HEK293 (cell line): Measurements from ENCODE around the gene PLCG1.

Experiments used
- CTCF ChIA-PET: fragments of 350-600 bp; formaldehyde crosslinking; extraction: SDS; loops from one replicate; lab custom pipeline; 2021; ENCODE audit warnings: antibody characterized with exemption; lab: Yijun Ruan, JAX
- POLR2A ChIA-PET: fragments of 300-600 bp; formaldehyde crosslinking; extraction: SDS; loops from one replicate; lab custom pipeline; 2020; ENCODE audit warnings: antibody characterized with exemption, inconsistent platforms; lab: Yijun Ruan, JAX
- H3K27ac ChIP-seq: fragments of 200-500 bp; sonication (Bioruptor generic); 2 replicates; pipeline ENCODE4 v1.5.1; 2014; ENCODE audit warnings: low read depth, low read length, control low read depth, inconsistent platforms; ENCODE audit errors: extremely low read depth
- H3K36me3 ChIP-seq, 2 experiments: fragments of 200-500 bp in 1 of 2; sonication (Bioruptor generic) in 1 of 2; 1 replicate in 1 of 2; 2 replicates in 1 of 2; pipeline ENCODE4 v1.5.1; 2014 to 2017; ENCODE audit warnings: inconsistent platforms in 2 of 2, low read length in 2 of 2; ENCODE audit not compliant: control insufficient read depth in 2 of 2, insufficient read depth in 1 of 2
- H3K4me1 ChIP-seq: fragments of 200-500 bp; sonication (Bioruptor generic); 2 replicates; pipeline ENCODE4 v1.5.1; 2014; ENCODE audit warnings: mild to moderate bottlenecking, low read length, inconsistent platforms; ENCODE audit not compliant: control insufficient read depth, insufficient read depth
- H3K4me3 ChIP-seq: 2 replicates; pipeline ENCODE4 v1.5.1; 2011; ENCODE audit warnings: low read depth, mild to moderate bottlenecking, control low read depth, low read length, moderate library complexity
- H3K9me3 ChIP-seq: fragments of 200-500 bp; sonication (Bioruptor generic); 2 replicates; pipeline ENCODE4 v1.5.1; 2014; ENCODE audit warnings: low read depth, low read length, inconsistent platforms; ENCODE audit not compliant: control insufficient read depth, insufficient read depth
- FEZF1 ChIP-seq: fragments of 450-650 bp; formaldehyde crosslinking; IDR thresholded peaks from 2 replicates; pipeline ENCODE4 v1.5.1; 2016; ENCODE audit warnings: missing biosample characterization, missing genetic modification characterization
- GLI2 ChIP-seq: fragments of 450-650 bp; formaldehyde crosslinking; IDR thresholded peaks from 2 replicates; pipeline ENCODE4; 2017; ENCODE audit warnings: missing biosample characterization, missing genetic modification characterization, low read depth, borderline replicate concordance
- GLIS1 ChIP-seq: fragments of 450-650 bp; formaldehyde crosslinking; IDR thresholded peaks from 2 replicates; pipeline ENCODE4 v1.5.1; 2016; ENCODE audit warnings: missing biosample characterization, missing genetic modification characterization
- SP2 ChIP-seq: fragments of 450-650 bp; formaldehyde crosslinking; IDR thresholded peaks from 2 replicates; pipeline ENCODE4 v1.5.1; 2016; ENCODE audit warnings: missing biosample characterization, missing genetic modification characterization
- YY2 ChIP-seq: fragments of 450-650 bp; formaldehyde crosslinking; IDR thresholded peaks from 2 replicates; pipeline ENCODE4 v1.5.1; 2016; ENCODE audit warnings: missing biosample characterization, missing genetic modification characterization
- ZBTB17 ChIP-seq: fragments of 450-650 bp; formaldehyde crosslinking; IDR thresholded peaks from 2 replicates; pipeline ENCODE4 v1.5.1; 2016; ENCODE audit warnings: missing biosample characterization, missing genetic modification characterization
- ZBTB48 ChIP-seq: fragments of 450-650 bp; formaldehyde crosslinking; IDR thresholded peaks from 2 replicates; pipeline ENCODE4 v1.5.1; 2016; ENCODE audit warnings: missing biosample characterization, missing genetic modification characterization
- ZBTB8A ChIP-seq: fragments of 450-650 bp; formaldehyde crosslinking; IDR thresholded peaks from 2 replicates; pipeline ENCODE4 v1.5.1; 2016; ENCODE audit warnings: missing biosample characterization, missing genetic modification characterization
- ZEB2 ChIP-seq: fragments of 450-650 bp; formaldehyde crosslinking; IDR thresholded peaks from 2 replicates; pipeline ENCODE4 v1.5.1; 2016; ENCODE audit warnings: missing biosample characterization, missing genetic modification characterization
- ZFP37 ChIP-seq: fragments of 450-650 bp; formaldehyde crosslinking; IDR thresholded peaks from 2 replicates; pipeline ENCODE4 v1.5.1; 2016; ENCODE audit warnings: missing biosample characterization, missing genetic modification characterization
- ZFP41 ChIP-seq: fragments of 450-650 bp; formaldehyde crosslinking; IDR thresholded peaks from 2 replicates; pipeline ENCODE4 v1.5.1; 2016; ENCODE audit warnings: missing biosample characterization, missing genetic modification characterization, borderline replicate concordance
- ZNF138 ChIP-seq: fragments of 450-650 bp; formaldehyde crosslinking; IDR thresholded peaks from 2 replicates; pipeline ENCODE4 v1.5.1; 2016; ENCODE audit warnings: missing biosample characterization, missing genetic modification characterization, borderline replicate concordance
- ZNF140 ChIP-seq: fragments of 450-650 bp; formaldehyde crosslinking; IDR thresholded peaks from 2 replicates; pipeline ENCODE4 v1.5.1; 2016; ENCODE audit warnings: missing biosample characterization, missing genetic modification characterization
- ZNF155 ChIP-seq: fragments of 450-650 bp; formaldehyde crosslinking; IDR thresholded peaks from 2 replicates; pipeline ENCODE4 v1.5.1; 2016; ENCODE audit warnings: missing biosample characterization, missing genetic modification characterization
- ZNF335 ChIP-seq: fragments of 450-650 bp; formaldehyde crosslinking; conservative IDR thresholded peaks from 2 replicates; pipeline ENCODE4 v1.5.1; 2016; ENCODE audit warnings: missing biosample characterization, missing genetic modification characterization
- ZNF423 ChIP-seq: fragments of 450-650 bp; formaldehyde crosslinking; IDR thresholded peaks from 2 replicates; pipeline ENCODE4 v1.5.1; 2016; ENCODE audit warnings: missing biosample characterization, missing genetic modification characterization
- ZNF449 ChIP-seq: fragments of 450-650 bp; formaldehyde crosslinking; IDR thresholded peaks from 2 replicates; pipeline ENCODE4 v1.5.1; 2017; ENCODE audit warnings: missing biosample characterization, mild to moderate bottlenecking, missing genetic modification characterization, moderate library complexity
- ZNF544 ChIP-seq: fragments of 450-650 bp; formaldehyde crosslinking; IDR thresholded peaks from 2 replicates; pipeline ENCODE4 v1.5.0; 2017; ENCODE audit warnings: missing biosample characterization, missing genetic modification characterization
- ZNF558 ChIP-seq: fragments of 450-650 bp; formaldehyde crosslinking; IDR thresholded peaks from 2 replicates; pipeline ENCODE4 v1.5.1; 2016; ENCODE audit warnings: missing biosample characterization, missing genetic modification characterization
- ZNF600 ChIP-seq: fragments of 450-650 bp; formaldehyde crosslinking; IDR thresholded peaks from 2 replicates; pipeline ENCODE4 v1.5.1; 2016; ENCODE audit warnings: missing biosample characterization, missing genetic modification characterization
- ZNF629 ChIP-seq: fragments of 450-650 bp; formaldehyde crosslinking; IDR thresholded peaks from 2 replicates; pipeline ENCODE4 v1.5.1; 2017; ENCODE audit warnings: missing biosample characterization, missing genetic modification characterization
- ZNF658 ChIP-seq: fragments of 450-650 bp; formaldehyde crosslinking; IDR thresholded peaks from 2 replicates; pipeline ENCODE4; 2016; ENCODE audit warnings: missing biosample characterization, missing genetic modification characterization
- ZNF707 ChIP-seq: fragments of 450-650 bp; formaldehyde crosslinking; IDR thresholded peaks from 2 replicates; pipeline ENCODE4 v1.5.1; 2016; ENCODE audit warnings: missing biosample characterization, missing genetic modification characterization
- ZNF843 ChIP-seq: fragments of 450-650 bp; formaldehyde crosslinking; IDR thresholded peaks from 2 replicates; pipeline ENCODE4 v1.5.1; 2016; ENCODE audit warnings: missing biosample characterization, missing genetic modification characterization
- ZXDB ChIP-seq: fragments of 450-650 bp; formaldehyde crosslinking; IDR thresholded peaks from 2 replicates; pipeline ENCODE4 v1.5.1; 2016; ENCODE audit warnings: missing biosample characterization, missing genetic modification characterization
- TF ChIP-seq, protein P1 (sequence below): fragments of 450-650 bp; formaldehyde crosslinking; IDR thresholded peaks from 2 replicates; pipeline ENCODE4 v1.5.1; 2016; ENCODE audit warnings: missing biosample characterization, missing genetic modification characterization
- TF ChIP-seq, protein P2 (sequence below): fragments of 450-650 bp; formaldehyde crosslinking; IDR thresholded peaks from 2 replicates; pipeline ENCODE4 v1.5.1; 2016; ENCODE audit warnings: missing biosample characterization, missing genetic modification characterization, low read depth

Gene PLCG1

GRCh38 chr20:41147767-41148191 lies 10.4 kb downstream of the PLCG1 start:
- peaks cover 0 to 33% of the 10 kb centered on the region in 2 experiments; a peak in 1 of 3 replicates for H3K36me3 ChIP-seq
- peaks cover 5% of the 10 kb centered on the region; the same call in 1 of the 2 replicates for H3K4me1 ChIP-seq
- POLR2A ChIA-PET: interaction anchor here (1.9 kb wide), 1 partner anchor 10 kb away, joined by 6 read pairs; the partner anchor contains the start of gene PLCG1
- TF ChIP-seq, protein P1, sequence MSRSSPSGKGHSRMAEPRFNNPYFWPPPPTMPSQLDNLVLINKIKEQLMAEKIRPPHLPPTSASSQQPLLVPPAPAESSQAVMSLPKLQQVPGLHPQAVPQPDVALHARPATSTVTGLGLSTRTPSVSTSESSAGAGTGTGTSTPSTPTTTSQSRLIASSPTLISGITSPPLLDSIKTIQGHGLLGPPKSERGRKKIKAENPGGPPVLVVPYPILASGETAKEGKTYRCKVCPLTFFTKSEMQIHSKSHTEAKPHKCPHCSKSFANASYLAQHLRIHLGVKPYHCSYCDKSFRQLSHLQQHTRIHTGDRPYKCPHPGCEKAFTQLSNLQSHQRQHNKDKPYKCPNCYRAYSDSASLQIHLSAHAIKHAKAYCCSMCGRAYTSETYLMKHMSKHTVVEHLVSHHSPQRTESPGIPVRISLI (tag by site-specific recombination): 0 out of 2 replicates have a peak, but pooled peaks have one; percentile 42
- 0 out of 2 replicates have a peak, but pooled peaks have one; percentile 16 for TF ChIP-seq ZBTB17 (tag by site-specific recombination)
- TF ChIP-seq ZNF544: no peak
- TF ChIP-seq, all 188 proteins: peak for 2
- CTCF ChIA-PET: no interaction called here
- H3K27ac ChIP-seq: no peak overlapping the region
- no peak overlapping the region for H3K4me3 ChIP-seq
- no peaks in the 10 kb centered on the region for H3K9me3 ChIP-seq

DNA sequence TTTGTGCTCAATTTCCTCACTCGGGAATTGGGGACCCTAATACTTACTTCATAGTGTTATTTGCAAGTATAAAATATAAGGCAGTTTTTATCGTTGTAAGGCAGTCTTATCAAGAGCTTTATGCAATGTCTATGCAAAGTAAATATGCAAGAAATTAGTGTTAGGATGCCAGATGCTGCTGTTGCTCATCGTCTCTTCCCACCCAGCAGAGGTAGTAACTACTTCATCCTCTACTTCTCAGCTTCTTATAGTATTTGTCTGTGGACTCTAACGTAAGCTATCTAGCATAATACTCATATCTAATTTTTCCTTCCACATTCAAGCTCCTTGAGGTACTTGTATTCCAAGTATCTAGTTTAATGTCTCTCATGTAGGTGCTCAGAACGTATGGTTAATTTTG lies 11.6 kb downstream of the PLCG1 start:
- Histone ChIP-seq H3K4me3 (no peak overlapping the region), H3K9me3 (no peaks in the 10 kb centered on the region), H3K27ac (no peak overlapping the region), H3K4me1 (peaks cover 5% of the 10 kb centered on the region; the same call in 1 of the 2 replicates), H3K36me3 (peaks cover 0 to 26% of the 10 kb centered on the region in 2 experiments; a peak in 2 of 3 replicates)
- ChIA-PET POLR2A (interaction anchor here (1.6 kb wide), 1 partner anchor 11 kb away, joined by 4 read pairs; no protein-coding TSS in a partner anchor), CTCF (interaction anchor here (0.6 to 1.2 kb wide), 3 partner anchors 9 to 29 kb away, joined by 3 to 5 read pairs (median 3); no protein-coding TSS in a partner anchor)
- no peak for TF ChIP-seq ZBTB8A (tag by site-specific recombination)
- TF ChIP-seq FEZF1 (tag by site-specific recombination): no peak
- TF ChIP-seq ZFP37: no peak
- TF ChIP-seq ZNF140 (tag by site-specific recombination): no peak
- TF ChIP-seq YY2 (tag by site-specific recombination): no peak
- no peak for TF ChIP-seq SP2 (tag by site-specific recombination)
- no peak for TF ChIP-seq ZNF707 (tag by site-specific recombination)
- TF ChIP-seq GLI2 (tag by site-specific recombination): no peak
- TF ChIP-seq ZNF155 (tag by site-specific recombination): no peak
- no peak for TF ChIP-seq ZNF138 (tag by site-specific recombination)
- TF ChIP-seq ZNF843 (tag by site-specific recombination): no peak
- no peak for TF ChIP-seq ZEB2 (tag by site-specific recombination)

DNA sequence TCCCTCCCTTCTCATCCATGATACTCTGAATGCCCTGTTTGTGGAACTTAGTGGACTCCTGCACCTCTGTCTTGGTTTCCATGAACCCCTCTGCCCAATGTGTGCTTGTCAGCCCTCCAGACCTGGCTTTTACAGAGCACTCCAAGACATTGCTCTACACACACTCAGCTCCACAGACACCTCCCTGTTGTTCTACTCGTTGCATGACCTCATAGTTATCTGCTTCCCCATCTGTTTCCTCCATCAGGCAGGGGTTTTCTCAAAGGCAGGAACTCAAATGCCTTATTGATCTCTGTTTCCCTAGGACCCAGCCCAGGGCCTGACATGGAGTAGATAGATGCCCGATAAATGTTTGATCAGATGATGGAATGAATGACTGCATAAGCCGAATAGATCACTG lies 13.3 kb downstream of the PLCG1 start:
- Histone ChIP-seq H3K36me3 (peaks cover 0 to 25% of the 10 kb centered on the region in 2 experiments; a peak in 2 of 3 replicates), H3K27ac (no peak overlapping the region), H3K9me3 (no peaks in the 10 kb centered on the region), H3K4me3 (no peak overlapping the region), H3K4me1 (peaks cover 5% of the 10 kb centered on the region; the same call in 1 of the 2 replicates)
- CTCF ChIA-PET: no interaction called here
- POLR2A ChIA-PET: no interaction called here
- TF ChIP-seq ZBTB48 (no peak), ZFP41 (no peak), ZNF658 (tag by site-specific recombination) (no peak), ZNF335 (tag by site-specific recombination) (peak; percentile 25; the same call in 1 of the 2 replicates), ZNF449 (tag by site-specific recombination) (no peak), ZNF600 (peak; percentile 65; the same call in 1 of the 2 replicates), ZNF423 (tag by site-specific recombination) (no peak), ZBTB17 (tag by site-specific recombination) (peak; percentile 44; the same call in 1 of the 2 replicates), ZXDB (tag by site-specific recombination) (peak; percentile 29; the same call in 1 of the 2 replicates), ZNF558 (tag by site-specific recombination) (peak; percentile 89), ZNF629 (tag by site-specific recombination) (peak; percentile 55; the same call in 1 of the 2 replicates), ZBTB8A (tag by site-specific recombination) (no peak), GLIS1 (no peak)
- TF ChIP-seq, protein P2, sequence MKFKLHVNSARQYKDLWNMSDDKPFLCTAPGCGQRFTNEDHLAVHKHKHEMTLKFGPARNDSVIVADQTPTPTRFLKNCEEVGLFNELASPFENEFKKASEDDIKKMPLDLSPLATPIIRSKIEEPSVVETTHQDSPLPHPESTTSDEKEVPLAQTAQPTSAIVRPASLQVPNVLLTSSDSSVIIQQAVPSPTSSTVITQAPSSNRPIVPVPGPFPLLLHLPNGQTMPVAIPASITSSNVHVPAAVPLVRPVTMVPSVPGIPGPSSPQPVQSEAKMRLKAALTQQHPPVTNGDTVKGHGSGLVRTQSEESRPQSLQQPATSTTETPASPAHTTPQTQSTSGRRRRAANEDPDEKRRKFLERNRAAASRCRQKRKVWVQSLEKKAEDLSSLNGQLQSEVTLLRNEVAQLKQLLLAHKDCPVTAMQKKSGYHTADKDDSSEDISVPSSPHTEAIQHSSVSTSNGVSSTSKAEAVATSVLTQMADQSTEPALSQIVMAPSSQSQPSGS: peak; percentile 82
